Right atrium auricular region (tissue), 2 donors: Measurements from ENCODE around the gene TBK1. TPM values are rescaled to one million over a fixed set of nuclear protein-coding genes. Genes with fewer than 3 reads are reported as not detected.

Experiments used
- DNase-seq: peaks from one replicate; pipeline ENCODE4 v3.0.0-alpha.2; 2019; ENCODE audit warnings: low spot score
- H3K27ac ChIP-seq, 2 donors: fragments of 200-600 bp; sonication (generic); 1 replicate in 1 of 2; 2 replicates in 1 of 2; pipeline ENCODE4 v1.5.1; 2016 to 2019
- H3K27me3 ChIP-seq, 2 donors: fragments of 200-600 bp; sonication (generic); one replicate each; pipeline versions ENCODE4 v1.5.1 to v1.6.0; 2017 to 2019
- H3K36me3 ChIP-seq: fragments of 200-600 bp; sonication (generic); one replicate; pipeline ENCODE4 v1.5.1; 2016
- H3K4me1 ChIP-seq, 2 donors: fragments of 200-600 bp; sonication (generic); one replicate each; pipeline versions ENCODE4 v1.5.1 to v1.6.0; 2017 to 2019
- H3K4me3 ChIP-seq, 2 donors: fragments of 200-600 bp; sonication (generic); 1 replicate in 1 of 2; 2 replicates in 1 of 2; pipeline ENCODE4 v1.5.1; 2017 to 2019; ENCODE audit warnings: mild to moderate bottlenecking in 1 of 2, moderate library complexity in 1 of 2
- H3K9me3 ChIP-seq, 2 donors: fragments of 200-600 bp; sonication (generic); one replicate each; pipeline ENCODE4 v1.5.1; 2019
- CTCF ChIP-seq, 2 donors: fragments of 200-600 bp; sonication (generic); IDR thresholded peaks; one replicate each; pipeline ENCODE4 v1.5.1; 2019; ENCODE audit warnings: antibody characterized with exemption in 2 of 2
- total RNA-seq, 2 donors: library from RNA; depleted of rRNA; stranded (reverse); fragments of >200 nt; gene quantifications; one replicate each; pipeline ENCODE4 v1.1.0, GENCODE V29; 2016

Gene TBK1
- total RNA-seq, 2 donors from 2014 or later = 11.3 to 12.2 TPM

- Histone ChIP-seq H3K36me3 (peaks cover 97% of the 10 kb centered on the region), H3K9me3 (no peaks in the 10 kb centered on the region), H3K4me1 (no peaks in the 10 kb centered on the region), H3K27me3 (no peaks in the 10 kb centered on the region), H3K4me3 (no peak overlapping the region), H3K27ac (no peak overlapping the region)
- TF ChIP-seq CTCF (IDR thresholded peaks at IDR 0.05) = no peak
- DNase-seq = no peak
These were observed 32.2 kb upstream of the TBK1 start for GRCh38 chr12:64419696-64420095.

- H3K27me3 ChIP-seq = no peaks in the 10 kb centered on the region
- H3K4me3 ChIP-seq = no peak overlapping the region
- no peaks in the 10 kb centered on the region for H3K9me3 ChIP-seq
- no peak for DNase-seq
- TF ChIP-seq CTCF (IDR thresholded peaks at IDR 0.05) = no peak
- H3K36me3 ChIP-seq = peaks cover 94% of the 10 kb centered on the region
- H3K4me1 ChIP-seq = no peaks in the 10 kb centered on the region
- no peak overlapping the region for H3K27ac ChIP-seq
These were observed 23.9 kb upstream of the TBK1 start for GRCh38 chr12:64427988-64428387.

- H3K27ac ChIP-seq = no peak overlapping the region
- no peak for TF ChIP-seq CTCF (IDR thresholded peaks at IDR 0.05)
- H3K4me3 ChIP-seq = no peak overlapping the region
- DNase-seq = no peak
- peaks cover 93% of the 10 kb centered on the region for H3K36me3 ChIP-seq
- no peaks in the 10 kb centered on the region for H3K27me3 ChIP-seq
- no peaks in the 10 kb centered on the region for H3K9me3 ChIP-seq
- H3K4me1 ChIP-seq = no peaks in the 10 kb centered on the region
These were observed 23.0 kb upstream of the TBK1 start for GRCh38 chr12:64428956-64429355.

- no peak for TF ChIP-seq CTCF (IDR thresholded peaks at IDR 0.05)
- no peak overlapping the region for H3K27ac ChIP-seq
- peaks cover 90% of the 10 kb centered on the region for H3K36me3 ChIP-seq
- DNase-seq = no peak
- no peaks in the 10 kb centered on the region for H3K27me3 ChIP-seq
- H3K4me3 ChIP-seq = no peak overlapping the region
- no peaks in the 10 kb centered on the region for H3K9me3 ChIP-seq
- H3K4me1 ChIP-seq = no peaks in the 10 kb centered on the region
These were observed 21.0 kb upstream of the TBK1 start for GRCh38 chr12:64430886-64431285.

- H3K36me3 ChIP-seq = peaks cover 91% of the 10 kb centered on the region
- TF ChIP-seq CTCF (IDR thresholded peaks at IDR 0.05) = no peak
- no peaks in the 10 kb centered on the region for H3K27me3 ChIP-seq
- DNase-seq = no peak
- no peak overlapping the region for H3K27ac ChIP-seq
- H3K9me3 ChIP-seq = no peaks in the 10 kb centered on the region
- H3K4me3 ChIP-seq = no peak overlapping the region
- H3K4me1 ChIP-seq = no peaks in the 10 kb centered on the region
These were observed 20.1 kb upstream of the TBK1 start for GRCh38 chr12:64431791-64432190.

GRCh38 chr12:64433915-64434314 is 18.0 kb upstream of the TBK1 start:
- TF ChIP-seq CTCF (IDR thresholded peaks at IDR 0.05) = no peak
- no peak for DNase-seq
- Histone ChIP-seq H3K27ac (no peak overlapping the region), H3K4me3 (no peak overlapping the region), H3K4me1 (no peaks in the 10 kb centered on the region), H3K27me3 (no peaks in the 10 kb centered on the region), H3K36me3 (peaks cover 90% of the 10 kb centered on the region), H3K9me3 (no peaks in the 10 kb centered on the region)
